ENCODE results near the gene STAT3. TPM values are rescaled to one million over a fixed set of nuclear protein-coding genes. Genes with fewer than 3 reads are reported as not detected.

Gene STAT3
- total RNA-seq, 4 donors from 2014 or later: 88.4 to 203 (median 130) TPM

GRCh38 chr17:42313773-42314566 lies 74.3 kb downstream of the STAT3 start:
- Histone ChIP-seq H3K27ac (peak overlapping the region; percentile 3 to 95 (median 34)), H3K9me3 (no peaks in the 10 kb centered on the region), H3K4me1 (peaks cover 16 to 18% of the 10 kb centered on the region in 2 donors), H3K36me3 (peaks cover 0 to 51% of the 10 kb centered on the region in 2 donors), H3K4me3 (no peak overlapping the region), H3K27me3 (no peaks in the 10 kb centered on the region)
- DNase-seq (no peak), ATAC-seq (no peak)
- in situ Hi-C loops (cut with MboI; ENCODE audit: low sequenced_read_pairs in 4 of 4): no loop called here
- TF ChIP-seq, protein P1, sequence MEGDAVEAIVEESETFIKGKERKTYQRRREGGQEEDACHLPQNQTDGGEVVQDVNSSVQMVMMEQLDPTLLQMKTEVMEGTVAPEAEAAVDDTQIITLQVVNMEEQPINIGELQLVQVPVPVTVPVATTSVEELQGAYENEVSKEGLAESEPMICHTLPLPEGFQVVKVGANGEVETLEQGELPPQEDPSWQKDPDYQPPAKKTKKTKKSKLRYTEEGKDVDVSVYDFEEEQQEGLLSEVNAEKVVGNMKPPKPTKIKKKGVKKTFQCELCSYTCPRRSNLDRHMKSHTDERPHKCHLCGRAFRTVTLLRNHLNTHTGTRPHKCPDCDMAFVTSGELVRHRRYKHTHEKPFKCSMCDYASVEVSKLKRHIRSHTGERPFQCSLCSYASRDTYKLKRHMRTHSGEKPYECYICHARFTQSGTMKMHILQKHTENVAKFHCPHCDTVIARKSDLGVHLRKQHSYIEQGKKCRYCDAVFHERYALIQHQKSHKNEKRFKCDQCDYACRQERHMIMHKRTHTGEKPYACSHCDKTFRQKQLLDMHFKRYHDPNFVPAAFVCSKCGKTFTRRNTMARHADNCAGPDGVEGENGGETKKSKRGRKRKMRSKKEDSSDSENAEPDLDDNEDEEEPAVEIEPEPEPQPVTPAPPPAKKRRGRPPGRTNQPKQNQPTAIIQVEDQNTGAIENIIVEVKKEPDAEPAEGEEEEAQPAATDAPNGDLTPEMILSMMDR (IDR thresholded peaks at IDR 0.05 in 4 of 5, conservative IDR thresholded peaks at IDR 0.05 in 1 of 5): no peak
- TF ChIP-seq POLR2A (IDR thresholded peaks at IDR 0.05): no peak
- intact Hi-C loops (cut with DNase I; ENCODE audit: low total_unique reads): loop anchor here (2.0 to 5.0 kb wide), 2 partner anchors 93 to 143 kb away; partner anchors contain the start of gene ATP6V0A1

DNA sequence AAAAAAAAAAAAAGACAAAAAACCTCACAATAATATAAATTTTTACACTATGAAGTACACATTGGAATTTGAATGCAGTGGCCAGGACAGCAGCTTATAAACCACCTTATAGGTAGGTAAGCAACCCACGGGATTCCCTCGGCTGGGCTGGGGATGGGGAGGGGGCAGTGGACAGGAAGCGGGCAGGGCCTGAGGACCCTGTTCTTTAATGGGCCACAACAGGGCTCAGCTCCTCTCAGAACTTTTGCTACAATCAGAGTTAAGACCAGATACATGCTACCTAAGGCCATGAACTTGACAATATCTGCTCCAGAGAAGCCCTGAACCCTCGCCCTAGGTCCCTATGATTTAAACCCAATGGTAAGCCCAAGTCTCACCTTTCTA lies 74.9 kb downstream of the STAT3 start:
- Histone ChIP-seq H3K27ac (peak overlapping the region in 3 of 4 donors; percentile 3 to 95 (median 87)), H3K4me3 (no peak overlapping the region), H3K9me3 (no peaks in the 10 kb centered on the region), H3K27me3 (no peaks in the 10 kb centered on the region), H3K4me1 (peaks cover 16% of the 10 kb centered on the region in 2 donors), H3K36me3 (peaks cover 0 to 45% of the 10 kb centered on the region in 2 donors)
- in situ Hi-C loops (cut with MboI; ENCODE audit: low sequenced_read_pairs in 4 of 4): no loop called here
- no peak for ATAC-seq
- TF ChIP-seq, protein P1 (IDR thresholded peaks at IDR 0.05 in 4 of 5, conservative IDR thresholded peaks at IDR 0.05 in 1 of 5): no peak
- TF ChIP-seq POLR2A (IDR thresholded peaks at IDR 0.05): no peak
- intact Hi-C loops (cut with DNase I; ENCODE audit: low total_unique reads): loop anchor here (2.0 to 5.0 kb wide), 2 partner anchors 93 to 144 kb away; partner anchors contain the start of gene ATP6V0A1
- no peak for DNase-seq

GRCh38 chr17:42312285-42313130 lies 75.7 kb downstream of the STAT3 start:
- Histone ChIP-seq H3K4me1 (peaks cover 16% of the 10 kb centered on the region in 2 donors), H3K27ac (peak overlapping the region; percentile 84 to 95 (median 88)), H3K27me3 (no peaks in the 10 kb centered on the region), H3K4me3 (peak overlapping the region in 3 of 4 donors; percentile 12 to 53 (median 41)), H3K36me3 (peaks cover 0 to 45% of the 10 kb centered on the region in 2 donors), H3K9me3 (no peaks in the 10 kb centered on the region)
- DNase-seq (peak; percentile 84 to 91), ATAC-seq (peak; percentile 72 to 83)
- in situ Hi-C loops (cut with MboI; ENCODE audit: low sequenced_read_pairs in 4 of 4) (no loop called here), intact Hi-C loops (cut with DNase I; ENCODE audit: low total_unique reads) (loop anchor here (2.0 to 5.0 kb wide), 2 partner anchors 94 to 145 kb away; partner anchors contain the start of gene ATP6V0A1)
- no peak for TF ChIP-seq POLR2A (IDR thresholded peaks at IDR 0.05)
- TF ChIP-seq, protein P1 (IDR thresholded peaks at IDR 0.05 in 4 of 5, conservative IDR thresholded peaks at IDR 0.05 in 1 of 5): peak; percentile 32 to 77 (median 70)

DNA sequence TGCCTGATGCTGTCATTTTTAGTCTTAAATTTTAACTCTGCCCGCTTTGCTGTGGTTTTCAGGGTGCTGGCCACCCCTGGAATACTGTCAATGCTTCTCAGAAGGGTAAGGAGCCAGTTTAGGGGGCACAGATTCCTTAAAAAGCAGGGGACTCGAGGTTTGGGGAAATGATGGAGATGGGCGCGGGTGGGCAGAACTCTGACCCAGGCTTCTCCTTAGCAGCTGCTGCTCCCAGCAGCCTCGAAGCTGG lies 76.3 kb downstream of the STAT3 start:
- Histone ChIP-seq H3K27ac (peak overlapping the region; percentile 84 to 95 (median 88)), H3K9me3 (no peaks in the 10 kb centered on the region), H3K4me3 (peak overlapping the region in 2 of 4 donors; percentile 12 to 53), H3K27me3 (no peaks in the 10 kb centered on the region), H3K4me1 (peaks cover 16% of the 10 kb centered on the region in 2 donors), H3K36me3 (peaks cover 0 to 45% of the 10 kb centered on the region in 2 donors)
- in situ Hi-C loops (cut with MboI; ENCODE audit: low sequenced_read_pairs in 4 of 4): no loop called here
- no peak for ATAC-seq
- DNase-seq: no peak
- intact Hi-C loops (cut with DNase I; ENCODE audit: low total_unique reads): loop anchor here (2.0 to 5.0 kb wide), 2 partner anchors 95 to 145 kb away; partner anchors contain the start of gene ATP6V0A1
- TF ChIP-seq POLR2A (IDR thresholded peaks at IDR 0.05): no peak
- TF ChIP-seq, protein P1 (IDR thresholded peaks at IDR 0.05 in 4 of 5, conservative IDR thresholded peaks at IDR 0.05 in 1 of 5): no peak
